Rectal smooth muscle tissue (tissue), 1 donor: ENCODE measurements around the gene CCDC148.

Experiments used
- H3K27ac ChIP-seq: one replicate; pipeline ENCODE4 v1.7.0; 2013; ENCODE audit warnings: low read depth, low read length, inconsistent platforms
- H3K27me3 ChIP-seq: one replicate; pipeline ENCODE4 v1.7.0; 2013; ENCODE audit warnings: low read length; ENCODE audit not compliant: control insufficient read depth, insufficient read depth
- H3K36me3 ChIP-seq: one replicate; pipeline ENCODE4 v1.7.0; 2013; ENCODE audit warnings: low read length; ENCODE audit not compliant: control insufficient read depth, insufficient read depth
- H3K4me1 ChIP-seq: one replicate; pipeline ENCODE4 v1.7.0; 2013; ENCODE audit warnings: low read length; ENCODE audit not compliant: control insufficient read depth, insufficient read depth
- H3K4me3 ChIP-seq: one replicate; pipeline ENCODE4 v1.7.0; 2013; ENCODE audit warnings: low read length
- H3K9ac ChIP-seq: one replicate; pipeline ENCODE4 v1.7.0; 2013; ENCODE audit warnings: low read length

The CCDC148 gene

GRCh38 chr2:158182676-158183295, 273.8 kb downstream of the CCDC148 start:
- no peaks in the 10 kb centered on the region for H3K27me3 ChIP-seq
- no peak overlapping the region for H3K27ac ChIP-seq
- H3K36me3 ChIP-seq: no peaks in the 10 kb centered on the region
- H3K9ac ChIP-seq: no peak overlapping the region
- H3K4me1 ChIP-seq: no peaks in the 10 kb centered on the region
- no peak overlapping the region for H3K4me3 ChIP-seq

- no peak overlapping the region for H3K9ac ChIP-seq
- H3K27ac ChIP-seq: no peak overlapping the region
- H3K4me1 ChIP-seq: no peaks in the 10 kb centered on the region
Observed at GRCh38 chr2:158181171-158181570, 275.4 kb downstream of the CCDC148 start.

GRCh38 chr2:158179660-158180059, 276.9 kb downstream of the CCDC148 start:
- H3K27me3 ChIP-seq: no peaks in the 10 kb centered on the region
- no peak overlapping the region for H3K9ac ChIP-seq
- no peaks in the 10 kb centered on the region for H3K4me1 ChIP-seq
- no peak overlapping the region for H3K27ac ChIP-seq
- no peaks in the 10 kb centered on the region for H3K36me3 ChIP-seq
- no peak overlapping the region for H3K4me3 ChIP-seq

More at GRCh38 chr2:158181171-158181570, 275.4 kb downstream of the CCDC148 start:
- Histone ChIP-seq H3K36me3 (no peaks in the 10 kb centered on the region), H3K4me3 (no peak overlapping the region), H3K27me3 (no peaks in the 10 kb centered on the region)

GRCh38 chr2:158178646-158179045, 277.9 kb downstream of the CCDC148 start:
- Histone ChIP-seq H3K36me3 (no peaks in the 10 kb centered on the region), H3K27ac (no peak overlapping the region), H3K27me3 (no peaks in the 10 kb centered on the region), H3K9ac (no peak overlapping the region), H3K4me1 (no peaks in the 10 kb centered on the region), H3K4me3 (no peak overlapping the region)

- no peak overlapping the region for H3K27ac ChIP-seq
- H3K4me3 ChIP-seq: no peak overlapping the region
- no peaks in the 10 kb centered on the region for H3K27me3 ChIP-seq
- no peaks in the 10 kb centered on the region for H3K36me3 ChIP-seq
- H3K4me1 ChIP-seq: no peaks in the 10 kb centered on the region
- no peak overlapping the region for H3K9ac ChIP-seq
Observed at GRCh38 chr2:158174956-158175355, 281.6 kb downstream of the CCDC148 start.

GRCh38 chr2:158174495-158174894, 282.1 kb downstream of the CCDC148 start:
- H3K27ac ChIP-seq: no peak overlapping the region
- H3K27me3 ChIP-seq: no peaks in the 10 kb centered on the region
- no peak overlapping the region for H3K9ac ChIP-seq
- no peaks in the 10 kb centered on the region for H3K4me1 ChIP-seq
- no peak overlapping the region for H3K4me3 ChIP-seq
- no peaks in the 10 kb centered on the region for H3K36me3 ChIP-seq

- Histone ChIP-seq H3K27me3 (no peaks in the 10 kb centered on the region), H3K36me3 (no peaks in the 10 kb centered on the region), H3K9ac (no peak overlapping the region), H3K4me1 (no peaks in the 10 kb centered on the region), H3K4me3 (no peak overlapping the region), H3K27ac (no peak overlapping the region)
Observed at GRCh38 chr2:158172719-158173118, 283.8 kb downstream of the CCDC148 start.

- Histone ChIP-seq H3K4me1 (no peaks in the 10 kb centered on the region), H3K4me3 (no peak overlapping the region), H3K27me3 (no peaks in the 10 kb centered on the region), H3K27ac (no peak overlapping the region), H3K9ac (no peak overlapping the region), H3K36me3 (no peaks in the 10 kb centered on the region)
Observed at GRCh38 chr2:158154596-158154995, 302.0 kb downstream of the CCDC148 start.

GRCh38 chr2:158153270-158154015, 303.1 kb downstream of the CCDC148 start:
- Histone ChIP-seq H3K36me3 (no peaks in the 10 kb centered on the region), H3K4me1 (no peaks in the 10 kb centered on the region), H3K4me3 (no peak overlapping the region), H3K27ac (no peak overlapping the region), H3K9ac (no peak overlapping the region), H3K27me3 (no peaks in the 10 kb centered on the region)

- no peak overlapping the region for H3K9ac ChIP-seq
- no peaks in the 10 kb centered on the region for H3K4me1 ChIP-seq
- H3K27me3 ChIP-seq: no peaks in the 10 kb centered on the region
- no peaks in the 10 kb centered on the region for H3K36me3 ChIP-seq
- H3K4me3 ChIP-seq: no peak overlapping the region
- H3K27ac ChIP-seq: no peak overlapping the region
Observed at GRCh38 chr2:158144914-158145625, 311.5 kb downstream of the CCDC148 start.

GRCh38 chr2:158143703-158144360, 312.7 kb downstream of the CCDC148 start:
- H3K4me1 ChIP-seq: no peaks in the 10 kb centered on the region
- no peak overlapping the region for H3K27ac ChIP-seq
- H3K36me3 ChIP-seq: no peaks in the 10 kb centered on the region
- no peak overlapping the region for H3K9ac ChIP-seq
- no peak overlapping the region for H3K4me3 ChIP-seq
- H3K27me3 ChIP-seq: no peaks in the 10 kb centered on the region

GRCh38 chr2:158142568-158143332, 313.8 kb downstream of the CCDC148 start:
- Histone ChIP-seq H3K9ac (no peak overlapping the region), H3K4me1 (no peaks in the 10 kb centered on the region), H3K27me3 (no peaks in the 10 kb centered on the region), H3K36me3 (no peaks in the 10 kb centered on the region), H3K27ac (no peak overlapping the region), H3K4me3 (no peak overlapping the region)
